ENCODE measurements around the gene NOP9. TPM values are rescaled to one million over a fixed set of nuclear protein-coding genes. Genes with fewer than 3 reads are reported as not detected.

The NOP9 gene
- polyA plus RNA-seq, 1 experiment: 12.0 TPM

- Histone ChIP-seq H3K27me3 (ENCODE audit: control insufficient read depth, insufficient read depth, low read length) (no peaks in the 10 kb centered on the region), H3K9me3 (ENCODE audit: control insufficient read depth, insufficient read depth, low read length) (no peaks in the 10 kb centered on the region), H3K4me3 (ENCODE audit: low read depth, low read length) (no peak overlapping the region), H3K27ac (ENCODE audit: low read depth, low read length) (no peak overlapping the region)
- CTCF ChIA-PET: interaction anchor here (2.8 kb wide), 1 partner anchor 15 kb away, joined by 9 read pairs; no protein-coding TSS in a partner anchor
- no peak for TF ChIP-seq CTCF (IDR thresholded peaks at IDR 0.05; ENCODE audit: low read depth, low read length)
- POLR2A ChIA-PET: no interaction called here
- DNase-seq (ENCODE audit: low read depth, low spot score): no peak
These were observed 18.0 kb upstream of the NOP9 start for GRCh38 chr14:24281636-24282035.

DNA sequence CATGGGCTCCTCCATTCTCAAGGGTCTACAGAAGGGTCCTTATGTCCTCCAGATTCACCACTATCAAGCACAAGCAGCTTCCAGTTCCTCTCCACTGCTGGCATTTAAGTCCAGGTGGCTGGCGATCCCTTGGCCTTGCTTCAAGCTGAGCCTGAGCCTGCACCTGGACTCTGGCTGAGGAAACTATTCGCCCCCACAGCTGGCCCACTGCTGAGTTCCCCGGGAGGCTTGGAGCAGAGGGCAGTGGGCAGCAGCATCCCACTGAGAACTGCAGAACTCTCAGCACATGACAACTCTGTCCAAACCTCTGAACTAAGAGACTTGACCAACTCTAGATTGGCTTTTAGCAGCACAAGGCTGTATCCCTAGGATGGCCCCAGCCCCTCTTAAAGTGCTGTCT, 16.9 kb upstream of the NOP9 start:
- Histone ChIP-seq H3K4me3 (ENCODE audit: low read depth, low read length) (no peak overlapping the region), H3K9me3 (ENCODE audit: control insufficient read depth, insufficient read depth, low read length) (no peaks in the 10 kb centered on the region), H3K27ac (ENCODE audit: low read depth, low read length) (no peak overlapping the region), H3K27me3 (ENCODE audit: control insufficient read depth, insufficient read depth, low read length) (no peaks in the 10 kb centered on the region)
- ChIA-PET CTCF (interaction anchor here (1.0 to 3.6 kb wide), 3 partner anchors 15 to 149 kb away, joined by 4 to 20 read pairs (median 4); partner anchors contain the start of gene CIDEB), POLR2A (no interaction called here)
- no peak for TF ChIP-seq CTCF (IDR thresholded peaks at IDR 0.05; ENCODE audit: low read depth, low read length)
- DNase-seq (ENCODE audit: low read depth, low spot score): no peak

GRCh38 chr14:24283796-24284460, 15.7 kb upstream of the NOP9 start:
- no peak overlapping the region for H3K4me3 ChIP-seq (ENCODE audit: low read depth, low read length)
- no peak for DNase-seq (ENCODE audit: low read depth, low spot score)

DNA sequence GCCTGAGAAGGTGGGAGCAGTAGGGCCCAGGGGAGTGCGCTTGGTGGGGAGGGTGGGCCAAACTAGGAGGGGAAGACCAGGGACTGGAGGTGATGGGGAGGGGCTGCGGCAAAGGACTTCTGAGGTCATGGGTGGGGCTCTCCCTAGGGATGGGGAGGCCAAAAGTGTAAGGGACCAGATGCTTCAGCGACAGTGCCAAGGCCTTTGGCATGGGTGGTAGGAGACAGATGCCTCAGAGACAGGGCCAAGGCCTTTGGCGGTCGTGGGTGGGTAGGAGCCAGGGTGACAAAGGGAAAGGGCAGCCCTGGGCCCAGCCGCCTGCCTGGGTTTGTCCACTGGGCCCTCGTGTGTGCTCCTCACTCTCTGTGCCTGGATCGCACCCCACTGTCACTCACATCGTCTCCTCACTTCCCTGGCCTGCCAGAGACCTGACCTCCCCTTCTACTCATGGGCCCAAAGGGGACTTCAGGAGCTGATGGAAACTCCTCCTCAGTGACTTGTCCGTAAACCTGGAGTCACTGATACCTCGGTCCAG, 15.1 kb upstream of the NOP9 start:
- Histone ChIP-seq H3K9me3 (ENCODE audit: control insufficient read depth, insufficient read depth, low read length) (no peaks in the 10 kb centered on the region), H3K4me3 (ENCODE audit: low read depth, low read length) (no peak overlapping the region), H3K27me3 (ENCODE audit: control insufficient read depth, insufficient read depth, low read length) (no peaks in the 10 kb centered on the region), H3K27ac (ENCODE audit: low read depth, low read length) (no peak overlapping the region)
- CTCF ChIA-PET: interaction anchor here (1.1 to 3.6 kb wide), 2 partner anchors 13 to 24 kb away, joined by 6 to 20 read pairs; partner anchors contain the start of gene CIDEB
- TF ChIP-seq CTCF (IDR thresholded peaks at IDR 0.05; ENCODE audit: low read depth, low read length): no peak
- POLR2A ChIA-PET: no interaction called here
- DNase-seq (ENCODE audit: low read depth, low spot score): no peak

More at GRCh38 chr14:24283796-24284460, 15.7 kb upstream of the NOP9 start:
- Histone ChIP-seq H3K9me3 (ENCODE audit: control insufficient read depth, insufficient read depth, low read length) (no peaks in the 10 kb centered on the region), H3K27me3 (ENCODE audit: control insufficient read depth, insufficient read depth, low read length) (no peaks in the 10 kb centered on the region), H3K27ac (ENCODE audit: low read depth, low read length) (no peak overlapping the region)
- CTCF ChIA-PET: interaction anchor here (0.7 to 3.6 kb wide), 3 partner anchors 13 to 1297 kb away, joined by 3 to 20 read pairs (median 6); partner anchors contain the start of gene CIDEB
- TF ChIP-seq CTCF (IDR thresholded peaks at IDR 0.05; ENCODE audit: low read depth, low read length): no peak
- POLR2A ChIA-PET: no interaction called here

DNA sequence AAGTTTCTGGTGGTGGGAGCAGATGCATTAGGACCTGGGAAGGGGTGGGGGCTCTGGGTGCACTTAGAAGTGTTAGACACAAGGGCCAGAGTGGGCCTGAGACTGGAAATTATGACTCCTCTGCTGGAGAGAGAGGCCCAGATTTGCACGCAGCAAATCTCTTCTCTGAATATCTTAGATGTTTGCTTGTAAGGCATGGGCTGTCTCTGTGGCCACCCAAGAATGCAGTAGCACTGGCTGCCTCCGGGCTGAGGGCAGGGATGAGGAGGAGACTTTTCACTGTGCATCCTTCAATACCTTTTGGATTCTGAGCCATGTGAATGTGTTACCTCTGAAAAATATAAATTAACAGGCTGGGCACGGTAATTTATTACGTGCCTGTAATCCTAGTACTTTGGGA, 14.3 kb upstream of the NOP9 start:
- no peak overlapping the region for H3K27ac ChIP-seq (ENCODE audit: low read depth, low read length)
- no peak for DNase-seq (ENCODE audit: low read depth, low spot score)
- POLR2A ChIA-PET: no interaction called here

More for the DNA sequence above, 14.3 kb upstream of the NOP9 start:
- CTCF ChIA-PET: interaction anchor here (3.6 kb wide), 1 partner anchor 12 kb away, joined by 20 read pairs; no protein-coding TSS in a partner anchor
- TF ChIP-seq CTCF (IDR thresholded peaks at IDR 0.05; ENCODE audit: low read depth, low read length): no peak
- H3K27me3 ChIP-seq (ENCODE audit: control insufficient read depth, insufficient read depth, low read length): no peaks in the 10 kb centered on the region
- H3K4me3 ChIP-seq (ENCODE audit: low read depth, low read length): no peak overlapping the region
- no peaks in the 10 kb centered on the region for H3K9me3 ChIP-seq (ENCODE audit: control insufficient read depth, insufficient read depth, low read length)

All from AG04450 (cell line).